CD1c-positive myeloid dendritic cell (primary cell): ENCODE data around the gene MLYCD.

ENCODE experiments used
- DNase-seq: peaks from one replicate; pipeline ENCODE4 v3.0.0-alpha.2; 2016; ENCODE audit errors: extremely low spot score

Gene MLYCD

GRCh38 chr16:83956336-83957289 is 57.7 kb downstream of the MLYCD start:
- peak; percentile 82 for DNase-seq

- DNase-seq = no peak
These were observed 58.5 kb downstream of the MLYCD start for GRCh38 chr16:83957296-83957855.

- no peak for DNase-seq
These were observed 59.4 kb downstream of the MLYCD start for GRCh38 chr16:83958137-83958845.

- no peak for DNase-seq
These were observed 60.1 kb downstream of the MLYCD start for GRCh38 chr16:83958846-83959565.

GRCh38 chr16:83959656-83960434 is 60.9 kb downstream of the MLYCD start:
- peak; percentile 22 for DNase-seq

- no peak for DNase-seq
These were observed 61.8 kb downstream of the MLYCD start for GRCh38 chr16:83960521-83961249.

GRCh38 chr16:83961591-83961990 is 62.7 kb downstream of the MLYCD start:
- DNase-seq = no peak

GRCh38 chr16:83963277-83964119 is 64.6 kb downstream of the MLYCD start:
- no peak for DNase-seq

GRCh38 chr16:83964684-83965443 is 65.9 kb downstream of the MLYCD start:
- DNase-seq = no peak

GRCh38 chr16:83965444-83966152 is 66.7 kb downstream of the MLYCD start:
- no peak for DNase-seq

- no peak for DNase-seq
These were observed 67.3 kb downstream of the MLYCD start for GRCh38 chr16:83966153-83966696.

- no peak for DNase-seq
These were observed 68.2 kb downstream of the MLYCD start for GRCh38 chr16:83967091-83967490.

- DNase-seq = peak; percentile 63
These were observed 69.0 kb downstream of the MLYCD start, which contains the start of gene NECAB2 for GRCh38 chr16:83967838-83968305. TSS of gene NECAB2 (plus strand) at chr16:83968244. CDS start at chr16:83968649, 405 bp downstream.

- DNase-seq = no peak
These were observed 69.5 kb downstream of the MLYCD start for GRCh38 chr16:83968306-83968851.

GRCh38 chr16:83968891-83969649 is 70.2 kb downstream of the MLYCD start:
- no peak for DNase-seq

GRCh38 chr16:83969771-83970429 is 71.0 kb downstream of the MLYCD start:
- DNase-seq = no peak
